GM12892 (cell line): ENCODE measurements around the gene ATP8A2.

Source experiments
- POLR2A ChIP-seq: IDR thresholded peaks from 2 replicates; pipeline ENCODE4 v1.6.1; 2011; ENCODE audit warnings: low read depth, low read length, control low read depth
- POLR2AphosphoS5 ChIP-seq: IDR thresholded peaks from 2 replicates; pipeline ENCODE4 v1.6.1; 2011; ENCODE audit warnings: low read depth, low read length, control low read depth

GRCh38 chr13:25869941-25870340 is 498.2 kb downstream of the ATP8A2 start:
- no peak for TF ChIP-seq POLR2AphosphoS5
- TF ChIP-seq POLR2A = no peak
